HG02610 (cell line): ENCODE results near the gene KCNK3.
"Not testable (repeated sequence)": the region's sequence is repeated elsewhere in the genome, so short reads cannot be mapped to it uniquely, and the experiment has no call there.

Experiments used
- ATAC-seq: cut with Tn5 transposase; IDR thresholded peaks from one replicate; pipeline ENCODE4 v1.9.1; 2021; ENCODE audit warnings: mild to moderate bottlenecking, moderate library complexity; ENCODE audit not compliant: unreplicated experiment

Gene KCNK3

DNA sequence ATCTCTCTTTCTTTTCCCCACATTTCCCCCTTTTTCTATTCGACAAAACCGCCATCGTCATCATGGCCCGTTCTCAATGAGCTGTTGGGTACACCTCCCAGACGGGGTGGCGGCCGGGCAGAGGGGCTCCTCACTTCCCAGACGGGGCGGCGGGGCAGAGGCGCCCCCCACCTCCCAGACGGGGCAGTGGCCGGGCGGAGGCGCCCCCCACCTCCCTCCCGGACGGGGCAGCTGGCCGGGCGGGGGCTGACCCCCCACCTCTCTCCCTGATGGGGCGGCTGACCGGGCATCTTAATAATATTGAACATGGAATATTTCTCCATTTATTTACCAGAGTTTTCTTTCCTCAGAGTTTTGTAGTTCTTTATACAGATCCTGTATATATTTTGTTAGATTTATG, 27.2 kb upstream of the KCNK3 start:
- ATAC-seq = not testable (repeated sequence)

DNA sequence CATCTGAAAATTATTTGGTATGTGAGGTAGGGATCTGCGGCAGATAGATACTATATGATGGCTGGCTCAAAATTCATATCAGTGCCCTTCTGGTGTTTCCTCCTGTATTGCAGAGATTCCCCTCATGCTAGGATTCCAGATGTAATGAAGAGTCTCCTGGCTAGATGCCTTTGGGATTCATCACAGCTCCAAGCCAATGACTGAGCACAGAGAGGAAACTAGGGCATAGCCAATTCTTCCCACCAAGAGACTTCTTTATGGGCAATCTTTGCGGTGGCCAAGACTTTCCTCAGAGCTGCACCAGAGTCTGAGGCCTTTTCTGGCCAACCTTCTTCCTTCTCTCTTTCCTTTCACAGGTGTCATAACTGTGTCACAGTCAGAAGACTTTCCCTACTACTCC, 25.9 kb upstream of the KCNK3 start:
- no peak for ATAC-seq

DNA sequence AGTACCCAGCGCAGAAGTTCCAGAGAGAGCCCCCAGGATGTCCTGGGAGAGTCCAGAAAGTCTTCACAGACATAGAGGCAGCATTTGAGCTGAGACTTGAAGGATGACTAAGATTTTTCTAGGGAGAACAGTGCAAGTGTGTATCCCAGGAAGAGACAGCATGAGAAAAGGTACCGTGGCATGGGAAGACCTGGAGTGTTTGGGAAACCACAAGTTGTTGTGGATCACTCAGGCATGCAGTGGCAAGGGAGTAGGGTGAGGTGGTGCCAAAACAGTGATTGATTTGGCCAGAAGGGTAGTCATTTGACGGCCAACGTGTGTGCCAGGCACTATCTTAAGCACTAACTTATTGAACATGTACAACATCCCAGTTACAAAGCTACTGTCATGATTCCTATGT, 24.5 kb upstream of the KCNK3 start:
- no peak for ATAC-seq

DNA sequence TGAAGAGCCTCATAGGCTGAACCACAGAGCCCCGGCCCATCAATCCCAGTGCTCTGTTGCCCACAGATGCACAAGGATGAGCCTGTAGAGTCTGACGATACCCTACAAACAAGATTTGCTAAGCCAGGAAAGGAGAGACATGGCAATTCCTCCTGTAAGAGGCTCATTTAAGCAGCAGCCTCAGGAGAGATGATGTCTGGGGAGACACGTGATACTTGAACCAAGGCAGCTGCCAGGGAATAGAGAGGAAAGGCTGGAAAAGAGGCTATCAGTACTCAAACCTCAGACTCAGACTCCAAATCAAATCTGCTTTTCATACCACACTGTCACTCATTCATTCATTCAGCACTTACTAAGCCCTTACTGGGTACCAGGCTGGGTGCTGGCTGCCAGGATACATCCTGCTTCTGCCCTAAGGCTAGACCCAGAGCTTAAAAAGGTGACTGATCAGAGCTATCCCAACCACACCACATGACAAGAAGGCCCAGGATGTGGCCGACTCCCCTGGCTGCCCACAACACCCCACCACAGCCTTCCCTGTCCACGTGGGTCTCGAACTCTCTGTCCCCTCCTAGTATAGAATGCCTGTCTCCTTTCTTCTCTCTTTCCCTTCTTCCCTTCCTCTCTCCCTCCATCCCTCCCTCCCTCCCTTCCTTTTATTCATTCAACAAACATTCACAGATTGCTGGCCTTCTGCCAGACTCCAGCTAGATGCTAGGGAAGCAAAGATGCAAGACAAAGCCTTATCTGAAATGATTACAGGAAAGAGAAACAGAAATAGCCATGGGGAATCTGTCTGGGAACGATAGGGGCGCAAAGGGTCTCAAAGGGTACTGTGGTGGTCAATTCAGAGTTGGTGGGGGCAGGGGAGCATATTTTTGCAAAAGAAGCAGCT, 23.4 kb upstream of the KCNK3 start:
- ATAC-seq = no peak

DNA sequence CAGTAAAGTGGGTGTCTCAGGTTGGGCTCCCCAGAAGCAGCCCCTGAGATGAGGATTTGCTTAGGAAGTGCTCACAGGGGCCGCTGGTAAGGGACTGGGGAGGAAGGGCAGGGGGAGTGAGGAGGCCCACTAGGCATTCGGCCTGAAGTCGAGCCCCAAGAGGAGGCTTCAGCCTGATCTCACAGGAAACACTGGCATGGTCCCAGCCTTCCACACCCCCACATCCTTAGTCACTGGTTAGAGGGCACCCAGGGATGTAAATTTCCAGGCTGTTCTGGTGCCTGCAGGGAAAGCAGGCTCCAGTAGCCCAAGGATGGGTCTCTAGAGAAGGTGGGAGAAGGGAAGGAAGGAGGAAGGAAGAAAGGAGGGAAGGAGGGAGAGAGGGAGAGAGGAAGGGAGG, 22.4 kb upstream of the KCNK3 start:
- no peak for ATAC-seq

DNA sequence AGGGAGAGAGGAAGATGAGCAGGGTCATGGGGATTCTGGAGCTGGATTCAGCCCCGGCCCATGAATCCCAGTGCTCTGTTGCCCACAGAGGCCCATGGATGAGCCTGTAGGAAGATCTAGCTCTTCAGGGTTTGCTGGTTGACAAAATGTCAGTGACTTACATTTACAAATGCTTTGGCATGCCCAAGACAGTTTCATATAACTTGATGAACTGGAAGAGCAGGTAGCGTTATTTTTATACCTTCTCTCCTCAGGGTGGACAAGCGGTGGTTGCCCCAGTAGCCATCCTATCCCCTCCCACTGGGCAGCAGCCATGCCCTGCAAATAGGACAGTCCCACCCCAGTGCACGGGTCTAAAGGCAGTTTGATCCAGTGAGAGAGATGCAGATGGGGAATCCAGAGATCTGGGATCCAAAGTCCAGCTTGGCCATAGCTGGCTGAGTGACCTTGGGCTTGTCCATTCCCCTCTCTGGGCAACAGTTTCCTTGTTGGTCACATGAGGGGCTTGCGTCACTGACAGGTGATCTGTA, 21.5 kb upstream of the KCNK3 start:
- no peak for ATAC-seq

DNA sequence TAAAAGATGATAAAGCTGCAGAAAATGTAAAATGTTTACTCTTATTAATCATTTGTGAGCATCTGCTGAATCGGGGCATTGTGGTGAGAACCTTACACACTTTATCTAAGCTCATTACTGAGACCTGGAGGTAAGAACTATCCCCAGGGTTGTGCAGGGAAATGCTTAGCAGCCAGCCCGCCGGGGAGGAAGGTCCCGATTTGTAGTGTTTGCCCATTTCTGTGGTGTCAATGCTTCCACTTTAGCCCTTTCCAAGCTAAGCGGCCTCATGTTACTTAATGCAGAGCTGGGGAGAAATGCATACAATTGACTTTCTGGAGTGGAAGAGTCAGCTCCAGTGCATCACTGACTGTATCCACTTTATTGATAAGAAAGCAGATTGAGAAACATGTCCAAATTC, 20.8 kb upstream of the KCNK3 start:
- no peak for ATAC-seq

DNA sequence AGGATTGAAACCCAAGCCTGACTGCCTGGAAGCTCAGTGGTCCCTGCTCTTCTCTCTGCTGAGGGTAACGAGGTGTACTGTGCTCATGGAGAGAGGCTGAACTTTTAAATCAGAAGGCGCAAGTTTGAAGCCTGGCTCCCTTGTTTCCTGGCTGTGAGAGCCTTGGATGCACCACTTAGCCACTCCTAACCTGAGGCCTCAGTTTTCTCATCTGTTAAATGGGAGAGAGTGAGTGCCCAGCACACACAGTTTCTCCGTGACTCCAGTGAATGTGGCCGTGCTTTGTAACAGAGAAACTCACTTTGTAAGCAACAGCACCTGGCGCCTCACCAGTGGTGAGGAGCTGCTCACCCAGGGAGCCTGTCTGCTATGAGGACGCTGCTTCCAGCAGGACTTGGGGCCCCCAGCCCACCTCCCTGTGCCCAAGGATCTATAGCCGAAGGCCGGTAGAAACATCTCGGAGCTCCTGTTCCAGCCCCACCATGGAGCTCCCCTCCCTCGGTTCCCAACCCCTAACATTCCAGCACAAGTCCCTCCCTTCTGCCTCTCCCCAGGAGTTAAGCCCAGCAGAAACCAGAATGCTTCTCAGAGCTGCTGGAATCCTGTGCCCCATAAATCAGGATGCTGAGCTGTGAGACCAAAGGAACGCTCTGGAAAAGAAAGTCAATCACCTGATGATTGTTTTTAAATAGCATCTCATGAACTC, 20.3 kb upstream of the KCNK3 start:
- ATAC-seq = no peak

DNA sequence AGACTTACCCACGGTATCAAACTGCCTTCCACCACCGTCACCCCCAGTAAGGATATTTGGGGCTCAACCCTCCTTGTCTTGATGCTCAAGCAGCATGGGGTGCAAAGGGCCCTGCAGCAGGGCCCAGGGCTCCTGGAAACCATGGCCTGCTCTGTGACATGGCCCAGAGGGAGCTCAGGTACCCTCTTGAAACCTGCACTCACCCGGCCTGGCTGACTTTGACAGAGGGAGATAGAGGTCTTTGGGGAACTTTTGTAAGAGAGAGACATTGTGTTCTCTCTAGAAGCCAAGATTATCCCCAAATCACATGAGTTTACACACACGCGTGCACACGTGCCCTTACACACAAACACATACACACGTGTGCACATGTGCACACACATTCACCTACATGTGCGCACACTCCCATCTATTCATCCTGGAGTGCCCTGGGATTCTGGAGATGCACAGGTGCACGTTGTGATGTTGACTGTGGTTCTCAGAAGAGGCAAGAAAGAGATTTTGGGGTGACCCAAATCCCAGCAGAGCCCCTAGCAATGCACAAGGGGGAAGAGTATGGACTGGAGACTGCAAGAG, 19.6 kb upstream of the KCNK3 start:
- ATAC-seq = no peak

DNA sequence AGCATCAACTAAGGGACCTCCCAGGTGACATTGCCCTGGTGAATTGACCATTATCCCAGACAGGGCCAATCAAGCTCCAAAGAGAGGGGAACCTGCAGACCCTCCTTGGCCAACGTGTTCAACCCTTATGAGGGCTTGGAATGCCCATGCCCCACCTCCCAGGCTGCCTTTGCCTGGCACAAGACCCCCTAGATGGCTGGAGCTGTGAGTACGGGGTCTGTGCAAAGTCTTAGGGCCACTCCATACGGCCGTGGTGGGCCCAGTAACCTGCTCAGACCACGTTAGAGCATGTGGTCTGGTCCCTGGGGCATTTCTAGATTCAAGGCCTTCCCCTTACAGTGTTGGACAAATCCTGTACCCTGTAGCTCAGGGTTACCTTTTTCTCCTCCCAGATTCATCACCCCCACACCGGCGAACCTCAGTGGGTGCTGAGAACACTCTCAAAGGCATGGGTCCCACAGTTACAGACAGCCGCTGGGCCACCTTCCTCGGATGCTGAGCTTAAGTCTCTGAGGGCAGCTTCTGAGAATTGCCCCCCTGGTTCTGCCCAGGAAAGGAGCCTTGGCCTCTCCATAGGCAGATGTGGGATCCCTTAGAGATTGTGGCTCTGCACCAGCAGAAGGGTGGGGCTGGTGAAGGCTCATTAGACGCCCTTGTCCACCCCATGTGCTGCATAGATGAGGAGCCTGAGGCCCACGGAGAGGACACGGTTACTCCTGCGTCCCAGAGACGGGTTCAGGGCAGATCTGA, 18.3 kb upstream of the KCNK3 start:
- no peak for ATAC-seq

DNA sequence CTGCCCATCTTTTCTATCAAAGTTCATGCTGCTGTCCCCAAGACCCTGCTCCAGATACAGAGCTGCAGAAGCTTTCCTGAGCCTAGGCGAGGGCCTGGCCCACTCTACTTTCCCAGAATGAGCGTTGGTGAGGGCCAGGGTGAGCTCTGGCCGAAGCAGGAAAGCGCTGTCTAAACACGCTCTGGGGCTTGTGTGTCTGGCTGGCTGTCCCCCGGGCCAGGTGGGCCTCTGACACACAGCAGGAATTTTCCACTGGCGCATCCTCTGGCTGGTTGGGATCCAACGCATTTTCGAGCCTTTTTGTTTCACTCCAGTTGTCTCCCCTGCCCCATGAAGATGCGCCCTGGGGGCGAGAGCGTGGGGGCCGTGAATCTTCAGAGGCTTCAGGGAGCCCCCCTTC, 17.8 kb upstream of the KCNK3 start:
- no peak for ATAC-seq

DNA sequence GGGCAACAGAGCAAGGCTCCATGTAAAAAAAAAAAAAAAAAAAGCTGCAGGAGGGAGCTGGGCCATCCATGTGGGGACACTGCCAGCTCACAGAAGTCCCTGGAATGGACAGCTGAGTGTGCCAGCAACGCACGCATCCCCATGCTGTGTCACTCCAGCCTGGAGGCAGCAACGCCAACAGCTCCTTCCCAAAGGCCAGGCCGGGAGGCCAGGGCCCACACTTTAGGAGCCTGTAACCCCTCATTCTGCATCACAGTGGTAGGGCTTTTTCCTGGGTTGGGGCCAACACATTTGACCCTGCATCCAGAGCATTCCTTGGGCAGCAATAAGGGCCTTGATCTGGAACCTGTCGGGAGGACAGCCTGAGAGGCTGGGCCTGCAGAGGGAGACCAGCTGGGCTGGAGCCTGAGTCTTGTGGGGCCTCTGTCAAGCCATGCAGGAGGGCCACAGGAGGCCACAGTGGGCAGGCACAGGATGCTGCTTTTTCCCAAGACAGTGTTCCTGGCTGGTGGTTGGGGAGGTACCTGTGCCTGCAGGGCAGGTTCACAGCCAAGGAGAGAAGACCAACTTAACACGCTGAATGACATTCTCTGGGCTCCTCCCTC, 16.8 kb upstream of the KCNK3 start:
- ATAC-seq = no peak

DNA sequence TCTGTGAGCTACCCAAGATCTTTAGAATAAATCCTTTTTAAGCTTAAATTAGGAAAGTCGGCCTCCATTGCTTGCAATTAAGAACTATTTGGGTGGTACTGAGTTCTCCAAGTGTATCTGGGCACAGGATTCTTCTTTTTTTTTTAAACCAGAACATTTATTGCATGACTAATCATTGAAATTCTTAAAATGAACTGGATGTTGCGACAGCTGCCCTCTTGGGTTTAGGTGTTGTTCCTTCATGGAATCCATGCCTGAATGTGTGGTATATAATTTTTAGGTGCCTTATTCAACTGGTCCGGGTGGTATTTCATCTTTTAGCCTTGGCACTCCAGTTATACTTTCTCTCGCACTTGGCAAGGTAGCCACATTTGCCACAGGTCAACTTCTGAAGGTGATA, 14.5 kb upstream of the KCNK3 start:
- ATAC-seq = no peak

DNA sequence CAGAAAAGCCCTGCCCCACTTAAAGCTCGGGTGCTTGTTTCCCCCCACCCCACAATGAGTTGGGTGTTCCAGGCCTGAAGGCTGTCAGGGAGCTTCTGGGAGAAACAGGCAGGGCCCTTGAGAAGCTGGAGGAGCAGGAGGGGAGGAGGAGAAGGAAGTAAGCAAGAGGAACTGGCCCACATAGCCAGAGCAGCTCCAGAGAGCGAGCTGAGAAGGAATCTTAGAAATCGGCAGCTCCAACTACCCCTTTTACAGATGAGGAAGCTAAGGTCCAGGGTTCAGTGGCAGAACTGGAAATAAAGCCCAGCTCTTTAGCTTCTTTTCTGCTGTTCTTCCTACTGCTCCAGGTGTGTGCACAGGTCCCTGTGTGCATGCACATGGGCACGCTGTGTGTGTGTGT, 12.7 kb upstream of the KCNK3 start:
- no peak for ATAC-seq

DNA sequence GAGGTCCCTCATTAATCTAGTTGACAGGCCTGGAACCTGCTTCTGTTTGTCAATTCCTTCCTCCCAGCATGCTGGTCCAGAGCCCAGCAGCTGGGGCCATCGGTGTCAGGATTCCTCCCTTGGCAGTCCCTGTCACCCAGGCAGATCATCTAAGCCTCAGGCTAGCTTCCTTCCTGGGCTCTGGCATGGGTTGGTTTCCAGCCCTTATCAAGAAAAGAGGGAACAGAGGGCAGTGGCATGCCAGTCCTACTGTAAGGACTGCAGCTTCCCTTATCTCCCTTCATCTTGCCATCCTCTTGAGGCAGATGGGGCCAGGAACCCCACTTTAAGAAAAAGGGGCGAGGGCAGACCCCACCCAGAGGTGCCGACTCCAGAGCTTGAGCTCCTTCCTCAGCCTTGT, 10.9 kb upstream of the KCNK3 start:
- no peak for ATAC-seq

DNA sequence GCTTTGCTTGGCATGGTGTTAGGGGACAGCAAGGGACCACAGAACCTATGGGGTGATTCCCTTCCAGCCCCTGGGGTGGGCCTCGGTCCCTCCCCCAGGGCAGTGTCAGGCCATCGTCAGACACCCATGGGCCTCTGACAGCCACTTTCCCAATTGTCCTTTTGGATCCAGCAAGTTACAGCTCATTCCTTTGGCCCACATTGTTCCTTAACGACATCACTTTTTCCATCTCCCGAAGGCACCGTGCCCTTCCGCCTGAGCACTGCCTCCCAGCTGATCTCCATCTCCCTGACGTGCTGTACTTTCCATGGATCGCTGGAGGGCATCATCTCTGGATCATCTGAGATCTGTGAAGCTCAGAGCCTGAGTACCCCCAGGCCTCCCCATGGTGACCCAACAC, 10.4 kb upstream of the KCNK3 start:
- no peak for ATAC-seq

DNA sequence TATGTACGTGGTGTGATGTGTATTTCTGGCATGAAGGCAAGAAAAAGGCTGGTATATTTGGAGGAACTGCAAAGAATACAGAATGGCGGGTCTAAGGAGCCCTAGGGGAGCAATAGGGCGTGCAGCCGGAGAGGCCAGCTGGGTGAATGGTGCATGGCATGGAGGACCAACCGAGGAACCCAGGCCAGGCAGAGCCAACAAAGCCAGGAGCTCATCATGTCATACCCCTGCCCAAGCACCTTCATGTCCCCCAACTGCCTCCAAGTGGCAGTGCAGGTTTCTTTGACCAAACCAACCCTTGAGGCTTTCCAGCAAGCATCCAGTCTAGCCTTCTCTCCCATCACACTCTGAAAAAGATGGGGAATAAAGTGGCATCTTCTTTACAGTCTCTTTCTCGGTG, 8.9 kb upstream of the KCNK3 start:
- ATAC-seq = no peak

DNA sequence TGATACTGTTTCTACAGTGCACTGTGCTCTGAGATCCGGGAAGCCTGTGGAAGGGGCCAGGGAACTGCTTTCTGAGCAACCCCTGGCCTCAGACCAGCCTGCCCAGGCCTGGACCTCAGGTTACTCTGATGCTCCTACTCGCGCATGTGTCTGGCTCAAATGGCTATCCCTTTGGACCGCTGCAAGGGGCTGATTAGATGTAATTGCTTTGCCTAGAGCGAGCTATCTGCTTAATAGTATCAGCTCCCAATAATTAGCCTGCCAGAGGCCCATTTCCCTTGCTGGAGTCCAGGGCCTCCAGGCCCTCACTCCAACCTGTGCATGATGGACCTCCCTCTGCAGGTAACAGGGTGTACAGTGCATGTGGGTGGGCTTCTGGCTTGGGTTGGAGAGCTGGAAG, 7.2 kb upstream of the KCNK3 start:
- ATAC-seq = no peak

DNA sequence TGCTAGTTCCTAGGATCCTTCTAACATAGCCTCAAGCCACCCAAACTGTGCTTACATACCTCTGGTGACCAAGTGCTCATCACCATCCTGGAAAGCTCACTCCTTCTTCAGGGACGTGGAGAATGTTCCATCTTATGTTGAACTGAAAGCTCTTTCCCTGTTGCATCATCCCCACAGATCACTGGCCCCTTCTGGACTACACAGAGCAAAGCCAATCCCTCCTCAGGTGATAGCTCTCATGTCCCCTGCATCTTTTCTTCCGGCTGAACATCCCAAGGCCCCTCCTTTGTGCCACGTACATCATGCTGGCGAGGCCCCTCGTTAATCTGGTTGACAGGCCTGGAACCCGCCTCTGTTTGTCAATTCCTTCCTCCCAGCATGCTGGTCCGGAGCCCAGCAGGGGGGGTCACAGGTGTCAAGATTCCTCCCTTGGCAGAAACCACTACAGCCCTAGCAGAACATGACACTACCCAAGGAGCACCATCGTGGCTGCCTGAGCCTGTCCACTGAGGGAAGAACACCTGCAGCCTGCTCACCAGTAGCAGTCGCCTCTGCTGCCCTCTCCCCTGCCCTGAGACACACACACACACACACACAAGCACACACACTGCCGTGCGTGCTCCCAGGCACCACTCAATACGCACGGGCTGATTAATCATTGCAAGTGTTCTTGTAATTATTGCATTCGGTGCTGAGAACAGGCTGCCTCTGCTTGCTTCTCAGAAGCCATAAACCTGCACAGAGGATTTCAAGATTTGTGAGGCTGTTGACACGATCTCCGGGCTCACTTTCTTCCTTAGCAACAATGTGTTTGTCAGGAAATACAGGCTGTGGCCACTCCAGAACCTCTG, 6.3 kb upstream of the KCNK3 start:
- no peak for ATAC-seq

DNA sequence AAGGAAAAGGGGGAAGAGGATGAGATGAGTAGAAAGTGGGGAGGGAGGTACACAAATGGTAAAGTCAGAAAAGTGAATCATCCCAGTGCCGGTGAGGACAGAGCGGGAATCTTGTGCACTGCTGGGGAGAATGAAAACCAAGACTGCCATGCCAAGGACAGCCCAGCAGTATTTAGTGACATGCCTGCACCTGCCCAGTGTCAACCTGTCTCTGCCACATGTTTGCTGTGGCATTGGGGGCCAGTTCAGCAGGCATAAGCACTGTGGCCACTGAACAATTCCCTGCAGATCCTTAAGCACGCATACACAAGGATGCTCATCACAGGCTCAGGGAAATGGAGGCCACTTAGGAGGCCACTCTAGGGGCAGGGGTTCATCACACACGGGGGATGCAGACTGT, 5.2 kb upstream of the KCNK3 start:
- no peak for ATAC-seq
